NOMO-1 treated with DMSO at 0.1 percent for 48 hours (cell line): ENCODE measurements around the gene GGPS1.
"Not testable (repeated sequence)": the region's sequence is repeated elsewhere in the genome, so short reads cannot be mapped to it uniquely, and the experiment has no call there.

Experiments
- DNase-seq: peaks from one replicate; lab custom pipeline; 2025; ENCODE audit not compliant: unreplicated experiment; lab: John Stamatoyannopoulos, UW

Gene GGPS1

GRCh38 chr1:235336903-235337302, 8.5 kb downstream of the GGPS1 start:
- DNase-seq, result no peak

DNA sequence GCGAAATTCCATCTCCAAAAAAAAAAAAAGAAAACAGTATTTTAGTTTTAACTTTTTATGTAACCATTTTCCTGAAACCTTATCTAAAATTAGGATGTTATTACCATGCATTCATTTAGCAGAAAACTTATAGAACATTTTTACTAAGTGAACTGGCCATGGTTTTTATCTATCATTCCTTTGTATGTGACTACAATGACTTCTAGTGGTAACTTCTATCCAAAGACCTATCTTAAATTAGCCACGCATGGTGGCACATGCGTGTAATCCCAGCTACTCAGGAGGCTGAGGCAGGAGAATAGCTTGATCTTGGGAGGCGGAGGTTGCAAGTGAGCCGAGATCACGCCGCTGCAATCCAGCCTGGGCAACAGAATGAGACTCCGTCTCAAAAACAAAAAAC, 11.4 kb downstream of the GGPS1 start:
- DNase-seq, result no peak

DNA sequence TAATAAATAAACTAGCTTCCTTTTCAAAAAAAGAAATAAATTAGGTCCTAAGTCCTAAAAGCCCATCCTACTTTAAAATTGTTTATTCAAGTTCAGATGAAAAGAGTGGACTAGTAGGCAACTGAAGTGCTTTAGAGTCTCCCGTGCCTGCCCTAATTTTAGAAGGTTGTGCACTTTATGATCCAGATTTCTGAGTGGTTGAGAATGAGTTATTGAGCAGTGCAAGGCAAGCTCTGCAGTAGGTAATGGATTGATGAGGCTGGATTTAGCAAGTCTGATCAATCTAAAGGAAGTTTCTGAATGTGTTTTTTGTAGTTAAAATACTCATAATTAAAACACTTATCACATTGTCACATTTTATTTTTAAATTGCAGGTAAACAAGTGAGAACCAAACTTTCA, 13.0 kb downstream of the GGPS1 start:
- no peak for DNase-seq

DNA sequence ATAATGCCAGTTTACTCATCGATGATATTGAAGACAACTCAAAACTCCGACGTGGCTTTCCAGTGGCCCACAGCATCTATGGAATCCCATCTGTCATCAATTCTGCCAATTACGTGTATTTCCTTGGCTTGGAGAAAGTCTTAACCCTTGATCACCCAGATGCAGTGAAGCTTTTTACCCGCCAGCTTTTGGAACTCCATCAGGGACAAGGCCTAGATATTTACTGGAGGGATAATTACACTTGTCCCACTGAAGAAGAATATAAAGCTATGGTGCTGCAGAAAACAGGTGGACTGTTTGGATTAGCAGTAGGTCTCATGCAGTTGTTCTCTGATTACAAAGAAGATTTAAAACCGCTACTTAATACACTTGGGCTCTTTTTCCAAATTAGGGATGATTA, 13.7 kb downstream of the GGPS1 start:
- no peak for DNase-seq

DNA sequence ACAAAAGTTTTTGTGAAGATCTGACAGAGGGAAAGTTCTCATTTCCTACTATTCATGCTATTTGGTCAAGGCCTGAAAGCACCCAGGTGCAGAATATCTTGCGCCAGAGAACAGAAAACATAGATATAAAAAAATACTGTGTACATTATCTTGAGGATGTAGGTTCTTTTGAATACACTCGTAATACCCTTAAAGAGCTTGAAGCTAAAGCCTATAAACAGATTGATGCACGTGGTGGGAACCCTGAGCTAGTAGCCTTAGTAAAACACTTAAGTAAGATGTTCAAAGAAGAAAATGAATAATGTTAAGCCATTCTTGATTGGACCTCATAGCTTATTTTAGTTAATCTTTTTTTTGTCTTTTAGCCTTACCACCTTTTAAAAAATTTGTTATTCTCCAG, 14.1 kb downstream of the GGPS1 start:
- DNase-seq, result no peak

DNA sequence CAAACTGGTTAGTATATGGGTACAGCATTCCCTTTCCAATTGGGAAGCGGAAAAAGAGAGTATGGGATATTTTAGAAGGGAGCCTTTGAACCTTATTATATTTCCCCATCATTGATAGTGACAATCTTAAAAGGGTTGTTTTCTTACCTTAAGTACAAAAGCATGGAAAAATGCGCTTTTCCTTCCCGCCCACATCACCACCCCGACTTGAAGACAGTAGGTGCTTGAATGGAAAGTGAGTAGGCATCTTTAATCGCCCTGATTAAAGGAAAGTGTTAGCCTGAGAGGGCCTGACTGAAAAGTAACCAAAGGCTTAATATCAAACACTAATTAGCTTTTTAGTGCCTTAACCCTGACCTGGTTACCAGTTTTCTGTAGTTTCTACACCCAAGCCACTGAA, 15.4 kb downstream of the GGPS1 start:
- no peak for DNase-seq

- no peak for DNase-seq
Measured at GRCh38 chr1:235351441-235351840, 23.1 kb downstream of the GGPS1 start.

- DNase-seq, result no peak
Measured at GRCh38 chr1:235351898-235352297, 23.5 kb downstream of the GGPS1 start.

DNA sequence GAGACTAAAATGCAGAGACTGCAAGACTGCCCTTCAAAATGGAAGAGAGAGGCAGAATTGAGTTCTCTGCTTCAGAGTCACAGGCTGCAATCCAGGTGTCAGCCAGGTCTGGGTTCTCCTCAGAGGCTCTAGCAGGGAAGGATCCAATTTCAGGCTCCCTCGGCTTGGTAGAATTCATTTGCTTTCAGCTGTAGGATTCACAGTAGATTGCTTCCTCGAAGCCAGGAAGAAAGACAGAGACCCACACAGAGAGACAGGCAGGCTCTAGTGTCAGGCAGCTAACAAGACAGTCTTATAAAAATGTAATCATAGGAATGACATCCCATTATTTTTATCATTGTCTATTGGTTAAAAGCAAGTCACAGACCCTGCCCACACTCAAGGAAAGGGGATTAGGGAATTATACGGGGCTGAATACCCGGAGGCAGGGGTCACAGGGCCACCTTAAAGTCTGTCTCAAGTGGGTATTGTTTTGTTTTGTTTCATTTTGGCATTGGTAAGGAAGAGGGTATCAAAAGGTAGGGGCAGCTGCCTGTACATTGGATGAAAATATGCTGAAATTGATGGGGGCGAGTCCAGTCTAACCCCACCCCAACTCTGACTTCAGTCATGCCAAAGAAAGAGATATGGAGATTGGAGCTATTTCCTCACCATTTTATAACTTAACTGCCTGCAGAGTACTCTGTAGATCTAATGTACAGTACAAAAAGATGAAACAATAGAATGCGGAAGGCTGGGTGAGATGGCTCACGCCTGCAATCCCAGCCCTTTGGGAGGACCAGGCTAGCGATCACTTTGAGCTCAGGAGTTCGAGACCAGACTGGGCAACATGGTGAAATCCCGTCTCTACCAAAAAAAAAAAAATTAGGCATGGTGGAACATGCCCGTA, 29.4 kb downstream of the GGPS1 start:
- DNase-seq, result no peak

DNA sequence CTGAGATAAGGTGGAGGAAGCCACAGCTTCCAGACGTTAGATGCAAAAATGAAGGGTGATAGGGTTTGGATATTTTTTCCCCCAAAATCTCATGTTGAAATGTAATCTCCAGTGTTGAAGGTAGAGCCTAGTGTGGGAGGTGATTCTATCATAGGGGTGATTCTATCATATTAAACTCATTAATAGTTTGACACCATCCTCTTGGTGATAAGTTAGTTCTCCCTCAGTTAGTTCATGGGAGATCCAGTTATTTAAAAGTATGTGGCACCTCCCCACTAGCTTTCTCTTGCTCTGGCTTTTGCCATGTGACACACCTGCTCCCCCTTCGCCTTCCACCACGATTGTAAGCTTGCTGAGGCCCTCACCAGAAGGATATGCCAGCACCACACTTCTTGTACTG, 30.5 kb downstream of the GGPS1 start:
- no peak for DNase-seq

GRCh38 chr1:235364189-235364588, 35.8 kb downstream of the GGPS1 start:
- DNase-seq, result not testable (repeated sequence)

DNA sequence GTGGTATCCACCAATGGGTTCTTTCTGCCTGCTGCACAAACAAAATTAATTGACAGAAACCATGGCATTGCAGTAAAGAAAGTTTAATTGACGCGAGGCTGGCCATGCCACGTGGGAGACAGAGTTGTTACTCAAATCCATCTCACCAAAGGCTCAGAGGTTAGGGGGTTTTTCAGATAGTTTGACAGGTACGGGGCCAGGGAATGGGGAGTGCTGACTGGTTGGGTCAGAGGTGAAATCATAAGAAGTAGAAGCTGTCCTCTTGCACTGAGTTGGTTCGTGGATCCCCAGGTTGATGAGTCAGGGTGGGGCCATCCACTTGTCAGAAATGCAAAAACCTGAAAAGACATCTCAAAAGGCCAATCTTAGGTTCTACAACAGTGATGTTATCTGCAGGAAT, 37.9 kb downstream of the GGPS1 start:
- DNase-seq, result no peak

- peak; percentile 95 for DNase-seq
Measured at GRCh38 chr1:235367000-235367908, 38.9 kb downstream of the GGPS1 start, which contains the start of gene TBCE. Gene TBCE, plus strand, starts transcription at chr1:235367427. Its CDS starts 12,623 bp downstream, at chr1:235380050.

GRCh38 chr1:235368428-235368827, 40.1 kb downstream of the GGPS1 start:
- DNase-seq, result no peak

DNA sequence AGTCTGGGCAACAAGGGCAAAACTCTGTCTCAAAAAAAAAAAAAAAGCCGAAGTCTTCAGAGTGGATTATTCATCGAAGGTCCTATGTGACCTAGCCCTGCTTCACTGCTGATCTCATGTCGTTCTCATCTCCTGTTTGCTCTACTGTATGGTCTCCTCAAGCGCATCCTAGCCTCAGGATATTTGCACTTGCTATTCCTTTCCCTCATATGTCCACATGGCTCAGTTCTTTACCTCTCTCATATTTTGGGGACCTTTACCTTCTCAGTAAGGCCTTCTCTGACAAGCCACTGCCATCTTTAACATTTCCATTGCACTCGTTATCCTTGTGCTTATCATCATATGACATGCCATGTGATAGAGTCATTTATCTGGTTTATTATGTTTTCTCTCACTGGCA, 41.4 kb downstream of the GGPS1 start:
- no peak for DNase-seq

DNA sequence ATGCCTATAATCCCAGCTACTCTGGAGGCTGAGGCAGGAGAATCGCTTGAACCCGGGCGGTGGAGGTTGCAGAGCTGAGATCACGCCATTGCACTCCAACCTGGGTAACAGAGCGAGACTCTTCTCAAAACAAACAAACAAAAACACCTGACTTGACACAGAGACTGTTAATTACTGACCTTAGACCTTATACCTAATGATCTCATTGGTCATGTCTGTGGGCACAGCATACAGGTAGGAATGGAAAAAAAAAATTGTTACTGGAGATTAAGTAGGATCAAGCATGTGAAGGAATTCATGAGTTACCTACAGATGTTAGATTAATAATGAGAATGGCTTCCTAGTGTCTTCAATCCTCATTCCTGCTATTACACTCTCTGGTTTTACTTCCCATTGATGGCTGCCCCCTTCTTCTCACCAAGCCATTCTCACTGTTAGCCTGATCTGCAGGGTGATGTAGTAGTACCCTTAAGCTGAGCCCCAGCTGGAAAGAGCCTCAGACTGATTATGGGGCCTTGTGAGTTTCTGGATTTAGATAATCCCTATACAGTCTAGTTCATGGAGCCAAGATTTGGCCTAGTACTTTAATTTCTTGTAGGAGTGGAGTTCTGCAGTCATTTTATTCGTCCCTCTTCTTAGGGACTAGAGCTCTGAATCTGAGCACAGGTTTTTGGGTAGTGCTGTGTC, 47.7 kb downstream of the GGPS1 start:
- DNase-seq, result no peak

GRCh38 chr1:235378134-235378735, 49.9 kb downstream of the GGPS1 start:
- not testable (repeated sequence) for DNase-seq

- not testable (repeated sequence) for DNase-seq
Measured at GRCh38 chr1:235381955-235382739, 53.8 kb downstream of the GGPS1 start.

DNA sequence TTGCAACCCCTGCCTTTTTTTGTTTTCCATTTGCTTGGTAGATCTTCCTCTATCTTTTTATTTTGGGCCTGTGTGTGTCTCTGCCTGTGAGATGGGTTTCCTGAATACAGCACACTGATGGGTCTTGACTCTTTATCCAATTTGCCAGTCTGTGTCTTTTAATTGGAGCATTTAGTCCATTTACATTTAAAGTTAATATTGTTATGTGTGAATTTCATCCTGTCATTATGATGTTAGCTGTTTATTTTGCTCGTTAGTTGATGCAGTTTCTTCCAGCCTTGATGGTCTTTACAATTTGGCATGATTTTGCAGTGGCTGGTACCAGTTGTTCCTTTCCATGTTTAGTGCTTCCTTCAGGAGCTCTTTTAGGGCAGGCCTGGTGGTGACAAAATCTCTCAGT, 57.3 kb downstream of the GGPS1 start:
- DNase-seq, result not testable (repeated sequence)

GRCh38 chr1:235391874-235392273, 63.5 kb downstream of the GGPS1 start:
- DNase-seq, result no peak
